ENCODE measurements around the gene LPIN1. TPM values are rescaled to one million over a fixed set of nuclear protein-coding genes. Genes with fewer than 3 reads are reported as not detected.
"Not testable (repeated sequence)": the region's sequence is repeated elsewhere in the genome, so short reads cannot be mapped to it uniquely, and the experiment has no call there.

The LPIN1 gene
- total RNA-seq, 1 experiment from 2014 or later: 25.8 TPM

GRCh38 chr2:11832531-11832930, 86.1 kb downstream of the LPIN1 start:
- no peak for DNase-seq (ENCODE audit: low spot score)

GRCh38 chr2:11833601-11834000, 87.2 kb downstream of the LPIN1 start:
- DNase-seq (ENCODE audit: low spot score): no peak

GRCh38 chr2:11835403-11835802, 89.0 kb downstream of the LPIN1 start:
- DNase-seq (ENCODE audit: low spot score): peak; percentile 10

- no peak for DNase-seq (ENCODE audit: low spot score)
Observed at GRCh38 chr2:11836647-11837219, 90.3 kb downstream of the LPIN1 start.

- DNase-seq (ENCODE audit: low spot score): no peak
Observed at GRCh38 chr2:11837875-11838734, 91.7 kb downstream of the LPIN1 start.

- DNase-seq (ENCODE audit: low spot score): peak; percentile 46
Observed at GRCh38 chr2:11839916-11840315, 93.5 kb downstream of the LPIN1 start.

GRCh38 chr2:11842336-11842735, 95.9 kb downstream of the LPIN1 start:
- no peak for DNase-seq (ENCODE audit: low spot score)

- not testable (repeated sequence) for DNase-seq (ENCODE audit: low spot score)
Observed at GRCh38 chr2:11844798-11845197, 98.4 kb downstream of the LPIN1 start.

- not testable (repeated sequence) for DNase-seq (ENCODE audit: low spot score)
Observed at GRCh38 chr2:11847935-11848334, 101.5 kb downstream of the LPIN1 start.

GRCh38 chr2:11850082-11850481, 103.7 kb downstream of the LPIN1 start:
- no peak for DNase-seq (ENCODE audit: low spot score)

GRCh38 chr2:11852526-11853196, 106.2 kb downstream of the LPIN1 start:
- no peak for DNase-seq (ENCODE audit: low spot score)

GRCh38 chr2:11853197-11853588, 106.8 kb downstream of the LPIN1 start:
- DNase-seq (ENCODE audit: low spot score): no peak

- no peak for DNase-seq (ENCODE audit: low spot score)
Observed at GRCh38 chr2:11855064-11855760, 108.8 kb downstream of the LPIN1 start.

GRCh38 chr2:11856095-11856494, 109.7 kb downstream of the LPIN1 start:
- no peak for DNase-seq (ENCODE audit: low spot score)

GRCh38 chr2:11858883-11859282, 112.5 kb downstream of the LPIN1 start:
- no peak for DNase-seq (ENCODE audit: low spot score)

GRCh38 chr2:11859975-11860374, 113.5 kb downstream of the LPIN1 start:
- not testable (repeated sequence) for DNase-seq (ENCODE audit: low spot score)

- no peak for DNase-seq (ENCODE audit: low spot score)
Observed at GRCh38 chr2:11861044-11861443, 114.6 kb downstream of the LPIN1 start.

- DNase-seq (ENCODE audit: low spot score): no peak
Observed at GRCh38 chr2:11862049-11862448, 115.6 kb downstream of the LPIN1 start.

- DNase-seq (ENCODE audit: low spot score): no peak
Observed at GRCh38 chr2:11863103-11863502, 116.7 kb downstream of the LPIN1 start.

- DNase-seq (ENCODE audit: low spot score): peak; percentile 81
Observed at GRCh38 chr2:11863513-11864328, 117.3 kb downstream of the LPIN1 start.

- no peak for DNase-seq (ENCODE audit: low spot score)
Observed at GRCh38 chr2:11864724-11865123, 118.3 kb downstream of the LPIN1 start.

Measured in A172 (cell line).